Hematopoietic multipotent progenitor cell treated with erythropoietin and hydrocortisone succinate and interleukin-3 and kit ligand, for 8 days (in vitro differentiated cells): ENCODE results near the gene MS4A8.

ENCODE experiments used
- DNase-seq: peaks from one replicate; pipeline ENCODE4 v3.0.0-alpha.2; 2015

Gene MS4A8

GRCh38 chr11:60765355-60765754 lies 65.9 kb downstream of the MS4A8 start:
- DNase-seq, result no peak
